Raji (cell line): Measurements from ENCODE around the gene STRAP.

ENCODE experiments used
- POLR2A ChIP-seq: IDR thresholded peaks from 2 replicates; pipeline ENCODE4 v1.6.1; 2011; ENCODE audit warnings: low read depth, low read length, control low read depth; ENCODE audit not compliant: insufficient read depth

Gene STRAP

GRCh38 chr12:15892645-15893259, 10.6 kb downstream of the STRAP start:
- TF ChIP-seq POLR2A = no peak

- no peak for TF ChIP-seq POLR2A
Measured at GRCh38 chr12:15893260-15893659, 11.1 kb downstream of the STRAP start.

DNA sequence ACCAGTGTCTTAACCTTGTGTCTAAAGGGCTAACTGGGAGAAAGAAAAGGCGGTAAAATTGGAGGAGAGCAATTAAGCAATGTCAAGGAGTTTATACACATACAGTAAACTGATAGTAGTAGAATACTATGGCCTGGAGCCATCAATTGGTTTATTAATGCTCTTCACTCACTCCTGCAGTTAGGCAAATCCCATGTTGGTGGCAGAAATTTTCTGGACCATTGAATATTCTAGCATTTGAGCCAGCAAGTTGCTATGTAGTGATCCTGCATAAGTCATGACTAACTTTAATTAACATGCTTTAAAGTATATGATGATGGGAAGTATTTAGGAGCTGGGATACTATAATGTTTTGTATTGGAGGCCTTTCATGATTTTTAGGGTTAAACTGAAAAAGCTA, 14.7 kb downstream of the STRAP start:
- no peak for TF ChIP-seq POLR2A

- no peak for TF ChIP-seq POLR2A
Measured at GRCh38 chr12:15897433-15897832, 15.2 kb downstream of the STRAP start.

DNA sequence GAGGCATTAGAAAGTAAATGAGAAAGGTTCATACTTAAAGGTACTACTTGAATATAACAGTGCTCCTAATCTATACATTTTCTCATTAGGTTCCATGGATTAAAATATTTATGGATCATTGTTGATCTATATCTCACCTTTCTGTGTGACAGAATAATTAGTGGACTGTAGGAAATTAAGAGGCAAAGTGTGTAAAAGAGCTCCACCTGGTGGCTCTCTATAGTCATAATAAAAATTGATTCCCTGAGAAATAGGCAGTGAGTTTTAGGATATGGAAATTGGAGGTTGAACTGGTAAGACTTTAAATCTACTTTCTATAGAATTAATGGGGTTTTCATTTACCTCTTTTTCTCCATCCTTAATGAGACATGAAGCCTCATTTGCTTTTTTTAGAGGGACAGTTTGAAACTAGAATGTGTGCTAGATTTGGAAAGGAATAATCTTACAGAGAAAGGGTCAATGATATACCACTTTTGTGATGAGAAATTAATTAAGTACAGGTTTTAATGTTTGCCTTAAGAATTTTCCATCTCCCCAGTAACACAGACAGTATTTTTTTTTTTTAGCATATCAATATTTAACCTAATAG, 17.2 kb downstream of the STRAP start:
- TF ChIP-seq POLR2A = no peak

GRCh38 chr12:15904378-15904920, 22.3 kb downstream of the STRAP start:
- no peak for TF ChIP-seq POLR2A

GRCh38 chr12:15910468-15910863, 28.3 kb downstream of the STRAP start:
- TF ChIP-seq POLR2A = no peak

DNA sequence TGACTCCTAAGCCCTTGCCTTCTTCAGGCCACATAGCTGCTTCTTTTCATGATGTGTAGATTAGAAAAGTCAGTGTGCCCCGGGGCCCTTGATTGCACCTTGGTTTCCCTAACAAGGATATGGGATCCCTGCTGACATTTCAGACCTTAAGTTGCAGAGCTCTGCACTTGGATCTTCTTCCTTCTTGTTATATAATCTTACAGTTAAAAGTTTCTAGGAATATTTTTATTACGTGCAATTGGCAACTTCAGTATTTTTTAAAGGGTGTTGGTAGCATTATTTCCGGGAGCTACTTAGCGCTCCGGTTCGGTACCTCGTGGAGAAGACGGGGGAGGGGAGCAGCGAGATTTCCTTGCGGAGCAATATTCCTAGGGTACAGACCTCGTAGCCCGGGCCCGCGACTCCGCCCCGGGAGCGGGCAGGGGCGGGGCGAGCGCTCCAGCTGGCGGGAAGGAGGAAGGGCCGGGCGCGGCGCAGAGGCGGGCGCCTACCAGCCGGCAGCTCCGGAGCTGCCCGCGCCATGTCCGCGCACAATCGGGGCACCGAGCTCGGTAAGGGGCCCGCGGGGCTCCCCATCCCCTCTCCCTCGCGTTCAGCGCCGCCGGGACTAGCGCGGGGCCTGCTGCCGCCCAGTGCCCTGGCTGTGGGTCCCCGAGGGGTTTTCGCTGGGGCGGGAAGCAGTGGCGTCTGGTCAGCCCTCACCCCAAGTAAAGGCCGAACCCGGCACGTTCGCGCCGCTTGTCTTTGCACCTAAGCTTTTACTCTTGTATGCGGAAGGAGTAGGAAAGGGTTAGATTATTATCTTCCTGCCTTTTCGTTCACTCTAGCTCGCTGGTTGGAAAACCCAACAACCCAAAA, 28.9 kb downstream of the STRAP start, which contains the start of gene DERA:
Gene DERA (plus strand): TSS at position 469 of the 858 bp plus-strand sequence. CDS start 52 bp downstream, at position 521.
- TF ChIP-seq POLR2A = peak; percentile 87

- no peak for TF ChIP-seq POLR2A
Measured at GRCh38 chr12:15918066-15918465, 35.9 kb downstream of the STRAP start.

- no peak for TF ChIP-seq POLR2A
Measured at GRCh38 chr12:15919418-15919817, 37.2 kb downstream of the STRAP start.

GRCh38 chr12:15924956-15925355, 42.8 kb downstream of the STRAP start:
- TF ChIP-seq POLR2A = no peak

DNA sequence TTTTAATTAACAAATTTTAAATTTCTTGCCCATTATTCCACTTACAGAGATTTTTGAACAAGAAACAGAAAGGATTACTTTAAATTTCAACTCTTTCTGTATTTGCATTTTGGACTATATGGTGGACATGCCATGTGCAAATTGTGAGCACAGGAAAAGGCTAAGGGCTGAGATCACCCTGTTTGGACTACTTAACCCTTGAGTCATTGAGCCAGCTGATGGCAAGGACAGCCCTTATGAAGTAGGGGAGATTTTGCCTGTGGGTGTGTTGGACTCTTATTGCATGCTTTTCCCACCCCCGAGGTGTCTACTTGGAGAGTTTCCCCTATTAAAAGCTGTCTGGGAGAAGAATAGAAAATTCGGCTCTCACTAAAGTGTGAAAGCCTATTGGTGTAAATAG, 46.2 kb downstream of the STRAP start:
- no peak for TF ChIP-seq POLR2A

DNA sequence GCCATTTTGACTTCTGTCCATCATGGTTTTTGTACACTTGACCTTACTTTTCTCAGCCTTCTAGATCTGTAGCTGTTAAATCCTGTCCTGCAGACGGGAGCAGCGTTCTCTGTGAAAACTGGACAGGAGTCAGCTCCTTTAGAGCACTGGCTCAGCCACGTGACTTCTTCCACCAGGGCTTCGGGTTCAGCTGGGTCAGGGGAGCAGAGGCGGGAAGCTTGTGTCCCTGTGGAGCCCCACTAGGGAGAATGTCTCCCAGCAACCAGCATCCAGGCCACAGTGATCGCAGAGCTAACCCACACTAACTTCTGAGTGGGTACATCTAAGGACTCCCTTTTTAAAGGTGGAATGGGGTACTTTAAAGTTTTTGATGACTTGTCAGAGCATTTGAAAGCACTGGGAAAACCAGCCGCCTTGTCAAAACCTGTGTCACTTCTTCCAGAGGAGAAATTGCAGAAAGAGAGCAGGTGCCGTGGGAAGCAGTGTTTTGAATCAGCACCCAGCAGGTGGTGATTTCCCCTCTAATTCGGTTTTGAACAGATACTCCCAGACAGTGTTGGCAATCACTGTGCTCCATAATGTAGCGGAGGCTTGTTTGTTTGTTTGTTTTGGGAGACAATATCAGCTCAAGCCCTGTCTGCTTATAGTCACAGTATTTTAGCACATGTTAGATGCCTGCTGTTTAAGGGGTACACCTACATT, 46.8 kb downstream of the STRAP start:
- no peak for TF ChIP-seq POLR2A

GRCh38 chr12:15931590-15932053, 49.4 kb downstream of the STRAP start:
- TF ChIP-seq POLR2A = no peak

DNA sequence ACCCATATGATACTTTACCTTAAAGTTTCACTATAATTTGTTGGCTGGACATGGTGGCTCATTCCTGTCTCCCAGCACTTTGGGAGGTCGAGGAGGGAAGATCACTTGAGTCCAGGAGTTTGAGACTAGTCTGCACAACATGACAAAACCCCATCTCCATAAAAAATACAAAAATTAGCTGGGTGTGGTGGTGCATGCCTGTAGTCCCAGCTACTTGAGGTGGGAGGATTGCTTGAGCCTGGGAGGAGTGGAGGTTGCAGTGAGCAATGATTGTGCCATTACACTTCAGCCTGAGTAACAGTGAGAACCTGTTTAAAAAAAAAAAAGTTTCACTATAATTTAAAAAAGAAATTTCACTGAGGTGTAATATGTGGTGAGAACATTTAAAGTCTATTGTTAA, 50.1 kb downstream of the STRAP start:
- no peak for TF ChIP-seq POLR2A
